Caco-2 (cell line): ENCODE results near the gene BUD23. TPM values are rescaled to one million over a fixed set of nuclear protein-coding genes. Genes with fewer than 3 reads are reported as not detected.

Experiments used
- BruUV-seq: library from RNA; stranded (reverse); fragments of 400-500 nt; replicated peaks from 2 replicates; lab custom pipeline; 2021; lab: Mats Ljungman, UMichigan
- CTCF ChIA-PET: fragments of 300-600 bp; sonication (Branson Sonifier 250); formaldehyde crosslinking; loops from one replicate; lab custom pipeline; 2022; ENCODE audit warnings: antibody characterized with exemption; lab: Charles Lee
- POLR2A ChIA-PET: fragments of 300-600 bp; sonication (Branson Sonifier 250); formaldehyde crosslinking; loops from one replicate; lab custom pipeline; 2022; ENCODE audit warnings: antibody characterized with exemption; lab: Charles Lee
- DNase-seq, 2 experiments: peaks; one replicate each; pipeline versions ENCODE4 v3.0.0 to v3.0.0-alpha.2; 2020 to 2022
- H3K27me3 ChIP-seq: replicated peaks from 2 replicates; pipeline ENCODE4 v1.6.0; 2011; ENCODE audit warnings: low read length; ENCODE audit not compliant: control insufficient read depth, insufficient read depth
- H3K36me3 ChIP-seq: 2 replicates; pipeline ENCODE4 v1.5.1; 2011; ENCODE audit warnings: low read length; ENCODE audit not compliant: control insufficient read depth, insufficient read depth
- H3K4me1 ChIP-seq: fragments of 250-450 bp; sonication (Bioruptor Pico); 2 replicates; pipeline ENCODE4 v1.5.1; 2020; ENCODE audit warnings: mild to moderate bottlenecking
- H3K4me3 ChIP-seq: 2 replicates; pipeline ENCODE4 v1.5.1; 2011; ENCODE audit warnings: low read depth, mild to moderate bottlenecking, control low read depth, low read length
- H3K9me3 ChIP-seq: fragments of 250-450 bp; sonication (Bioruptor Pico); 2 replicates; pipeline ENCODE4 v1.5.1; 2020; ENCODE audit warnings: mild to moderate bottlenecking, moderate library complexity
- H3K27ac Mint-ChIP-seq: one replicate; pipeline ENCODE4 v1.8.0; 2022; ENCODE audit warnings: mixed read lengths; ENCODE audit not compliant: unreplicated experiment
- H3K27me3 Mint-ChIP-seq: one replicate; pipeline ENCODE4 v1.8.0; 2022; ENCODE audit warnings: mixed read lengths; ENCODE audit not compliant: insufficient read depth, unreplicated experiment
- H3K36me3 Mint-ChIP-seq: one replicate; pipeline ENCODE4 v1.8.0; 2022; ENCODE audit warnings: mild to moderate bottlenecking, mixed read lengths; ENCODE audit not compliant: insufficient read depth, unreplicated experiment
- H3K4me1 Mint-ChIP-seq: one replicate; pipeline ENCODE4 v1.8.0; 2022; ENCODE audit warnings: low read depth, mixed read lengths; ENCODE audit not compliant: unreplicated experiment
- H3K4me3 Mint-ChIP-seq: one replicate; pipeline ENCODE4 v1.8.0; 2022; ENCODE audit warnings: mild to moderate bottlenecking, moderate library complexity, mixed read lengths; ENCODE audit not compliant: unreplicated experiment
- H3K9me3 Mint-ChIP-seq: one replicate; pipeline ENCODE4 v1.8.0; 2022; ENCODE audit warnings: mixed read lengths; ENCODE audit not compliant: unreplicated experiment
- CTCF ChIP-seq, 2 experiments: fragments of 200-600 bp in 1 of 2; IDR thresholded peaks; 1 replicate in 1 of 2; 2 replicates in 1 of 2; pipeline versions ENCODE4 v1.5.1 to v1.8.0; 2011 to 2022; ENCODE audit warnings: antibody characterized with exemption in 1 of 2, control low read depth in 1 of 2, inconsistent platforms in 1 of 2, low read depth in 1 of 2, low read length in 1 of 2, mild to moderate bottlenecking in 1 of 2, moderate library complexity in 1 of 2; ENCODE audit not compliant: insufficient read depth in 1 of 2, severe bottlenecking in 1 of 2, unreplicated experiment in 1 of 2
- intact Hi-C: fragments of 100-400 bp; cut with micrococcal nuclease; formaldehyde crosslinking; loops from one replicate; pipeline ENCODE4 v1.10.0; 2022; ENCODE audit not compliant: unreplicated experiment
- total RNA-seq: library from RNA; stranded (reverse); gene quantifications from 2 replicates; pipeline ENCODE4 v1.2.3, GENCODE V29; 2022

Gene BUD23
- total RNA-seq, 1 experiment from 2014 or later = 144 TPM

- Mint-ChIP-seq H3K27ac (no peak overlapping the region), H3K9me3 (no peaks in the 10 kb centered on the region), H3K4me1 (peaks cover 4% of the 10 kb centered on the region), H3K4me3 (no peak overlapping the region), H3K27me3 (no peaks in the 10 kb centered on the region), H3K36me3 (peaks cover 6% of the 10 kb centered on the region)
- intact Hi-C loops = loop anchor here (2.0 to 5.0 kb wide), 2 partner anchors 56 to 147 kb away; partner anchors contain the start of gene BAZ1B
- peaks cover 14% of the 10 kb centered on the region for H3K4me1 ChIP-seq
- no peaks in the 10 kb centered on the region for H3K27me3 ChIP-seq
- no peaks in the 10 kb centered on the region for H3K9me3 ChIP-seq
- no peaks in the 10 kb centered on the region for H3K36me3 ChIP-seq
- DNase-seq = no peak
- ChIA-PET CTCF (interaction anchor here (0.8 to 1.2 kb wide), 2 partner anchors 56 to 63 kb away, joined by 3 to 6 read pairs; no protein-coding TSS in a partner anchor), POLR2A (no interaction called here)
- H3K4me3 ChIP-seq = no peak overlapping the region
- no peak for TF ChIP-seq CTCF (IDR thresholded peaks at IDR 0.05; ENCODE audit: insufficient read depth in 1 of 2, low read depth in 1 of 2, low read length in 1 of 2, severe bottlenecking in 1 of 2, unreplicated experiment in 1 of 2)
- no TSS peak for BruUV-seq
These were observed 14.1 kb upstream of the BUD23 start for GRCh38 chr7:73669288-73669701.

- intact Hi-C loops = loop anchor here (2.0 to 5.0 kb wide), 2 partner anchors 55 to 148 kb away; partner anchors contain the start of gene BAZ1B
- Histone ChIP-seq H3K9me3 (no peaks in the 10 kb centered on the region), H3K4me3 (no peak overlapping the region), H3K4me1 (peaks cover 8% of the 10 kb centered on the region), H3K27me3 (no peaks in the 10 kb centered on the region), H3K36me3 (no peaks in the 10 kb centered on the region)
- Mint-ChIP-seq H3K4me3 (no peak overlapping the region), H3K36me3 (peaks cover 6% of the 10 kb centered on the region), H3K27ac (no peak overlapping the region), H3K9me3 (no peaks in the 10 kb centered on the region), H3K4me1 (peaks cover 4% of the 10 kb centered on the region), H3K27me3 (no peaks in the 10 kb centered on the region)
- POLR2A ChIA-PET = interaction anchor here (0.6 kb wide), 1 partner anchor 28 kb away, joined by 4 read pairs; no protein-coding TSS in a partner anchor
- CTCF ChIA-PET = interaction anchor here (1.2 to 1.4 kb wide), 2 partner anchors 63 kb away, joined by 6 to 7 read pairs; no protein-coding TSS in a partner anchor
- BruUV-seq = no TSS peak
- no peak for TF ChIP-seq CTCF (IDR thresholded peaks at IDR 0.05; ENCODE audit: insufficient read depth in 1 of 2, low read depth in 1 of 2, low read length in 1 of 2, severe bottlenecking in 1 of 2, unreplicated experiment in 1 of 2)
- no peak for DNase-seq
These were observed 13.5 kb upstream of the BUD23 start for GRCh38 chr7:73669858-73670385.

- Histone ChIP-seq H3K9me3 (no peaks in the 10 kb centered on the region), H3K4me3 (no peak overlapping the region), H3K27me3 (no peaks in the 10 kb centered on the region), H3K36me3 (no peaks in the 10 kb centered on the region), H3K4me1 (peaks cover 3% of the 10 kb centered on the region; the same call in 1 of the 2 replicates)
- no peak overlapping the region for H3K27ac Mint-ChIP-seq
- peaks cover 4% of the 10 kb centered on the region for H3K4me1 Mint-ChIP-seq
- no TSS peak for BruUV-seq
- H3K36me3 Mint-ChIP-seq = peaks cover 11% of the 10 kb centered on the region
- TF ChIP-seq CTCF (IDR thresholded peaks at IDR 0.05; ENCODE audit: insufficient read depth in 1 of 2, low read depth in 1 of 2, low read length in 1 of 2, severe bottlenecking in 1 of 2, unreplicated experiment in 1 of 2) = no peak
- no peak overlapping the region for H3K4me3 Mint-ChIP-seq
- intact Hi-C loops = no loop called here
- DNase-seq = no peak
- H3K9me3 Mint-ChIP-seq = no peaks in the 10 kb centered on the region
- ChIA-PET CTCF (interaction anchor here (1.4 kb wide), 1 partner anchor 64 kb away, joined by 7 read pairs; no protein-coding TSS in a partner anchor), POLR2A (interaction anchor here (0.6 kb wide), 1 partner anchor 93 kb away, joined by 3 read pairs; the partner anchor contains the start of gene TBL2)
- no peaks in the 10 kb centered on the region for H3K27me3 Mint-ChIP-seq
These were observed 12.1 kb upstream of the BUD23 start for GRCh38 chr7:73671322-73671661.
